GM18508 (cell line): ENCODE measurements around the gene DMWD.

Experiments used
- ATAC-seq: cut with Tn5 transposase; IDR thresholded peaks from one replicate; pipeline ENCODE4 v1.9.1; 2021; ENCODE audit warnings: moderate number of reproducible peaks; ENCODE audit not compliant: insufficient read depth, unreplicated experiment

Gene DMWD

DNA sequence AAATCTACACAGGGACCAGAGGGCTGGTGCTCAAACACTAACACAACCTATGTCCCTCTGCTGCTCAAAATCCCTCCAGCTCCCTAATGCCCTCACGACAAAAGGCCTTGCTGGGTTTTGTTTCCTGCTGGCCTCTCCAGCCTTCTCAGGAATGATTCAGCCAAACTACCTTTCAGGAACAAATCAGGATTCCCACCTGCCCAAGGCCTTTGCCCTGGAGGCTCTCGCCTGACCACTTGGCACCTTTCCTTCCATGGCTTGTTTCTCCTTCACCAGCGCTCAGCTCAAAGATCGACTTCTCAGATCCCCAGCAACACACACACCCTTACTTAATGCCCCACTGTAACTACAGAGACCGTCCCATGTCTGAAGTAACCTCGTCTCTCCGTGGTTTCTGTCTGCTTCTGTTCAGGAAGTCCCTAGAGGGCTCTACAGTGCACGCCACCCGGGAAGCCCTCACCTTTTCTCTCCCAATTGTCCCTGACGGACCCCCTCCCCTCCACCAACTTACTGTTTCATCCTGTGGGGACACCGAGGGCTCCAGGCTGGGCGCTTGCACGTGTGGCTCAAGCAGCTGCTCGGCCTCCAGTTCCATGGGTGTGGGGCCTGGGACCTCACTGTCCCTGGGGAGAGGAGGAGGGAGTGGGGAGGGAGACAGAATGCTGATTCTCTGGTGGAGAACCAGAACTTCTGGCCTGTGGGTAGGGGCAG lies 20.4 kb downstream of the DMWD start:
- ATAC-seq = no peak

GRCh38 chr19:45771311-45771933 lies 21.2 kb downstream of the DMWD start:
- no peak for ATAC-seq

- ATAC-seq = no peak
These were observed 22.2 kb downstream of the DMWD start for GRCh38 chr19:45770192-45771101.

- no peak for ATAC-seq
These were observed 22.8 kb downstream of the DMWD start for GRCh38 chr19:45769821-45770191.

DNA sequence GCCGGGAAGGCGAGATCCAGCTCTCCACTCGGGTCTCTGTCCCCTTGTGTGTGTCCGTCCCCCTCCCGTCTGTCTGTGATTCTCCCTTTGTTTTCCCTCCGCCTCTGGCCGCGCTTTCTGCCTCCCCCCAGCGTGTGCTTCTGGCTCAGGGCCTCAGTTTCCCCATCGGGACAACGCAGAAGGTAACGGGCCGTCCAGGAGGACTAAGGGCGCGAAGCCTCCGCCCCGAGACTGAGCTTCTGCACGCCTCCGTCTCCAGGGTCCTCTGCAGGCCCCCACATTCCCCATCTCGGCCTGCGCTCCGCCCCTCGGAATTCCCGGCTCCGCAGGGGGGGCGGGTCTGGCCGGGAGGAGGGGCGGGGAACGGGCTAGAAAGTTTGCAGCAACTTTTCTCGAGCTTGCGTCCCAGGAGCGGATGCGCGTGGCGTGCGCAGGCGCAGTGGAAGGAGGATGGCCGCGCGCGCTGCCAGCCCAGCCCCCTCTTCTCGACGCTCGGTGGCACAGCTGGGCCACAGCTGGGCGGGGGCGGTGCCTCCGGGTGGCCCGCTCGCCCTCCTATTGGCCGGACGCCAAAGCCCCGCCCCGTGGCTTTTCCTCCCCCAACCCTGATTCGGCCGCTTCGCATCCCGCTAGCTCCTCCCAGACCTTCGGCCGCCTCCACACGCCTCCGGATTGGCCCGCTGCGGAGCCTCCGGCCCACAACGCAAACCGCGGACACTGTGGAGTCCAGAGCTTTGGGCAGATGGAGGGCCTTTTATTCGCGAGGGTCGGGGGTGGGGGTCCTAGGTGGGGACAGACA lies 23.5 kb downstream of the DMWD start, which contains the start of gene SIX5:
Gene SIX5, minus strand, starts transcription at position 269 of the 799 bp plus-strand sequence. CDS start 408 bp downstream, outside the sequence.
- ATAC-seq = peak; percentile 37

- no peak for ATAC-seq
These were observed 24.0 kb downstream of the DMWD start for GRCh38 chr19:45768655-45768983.

DNA sequence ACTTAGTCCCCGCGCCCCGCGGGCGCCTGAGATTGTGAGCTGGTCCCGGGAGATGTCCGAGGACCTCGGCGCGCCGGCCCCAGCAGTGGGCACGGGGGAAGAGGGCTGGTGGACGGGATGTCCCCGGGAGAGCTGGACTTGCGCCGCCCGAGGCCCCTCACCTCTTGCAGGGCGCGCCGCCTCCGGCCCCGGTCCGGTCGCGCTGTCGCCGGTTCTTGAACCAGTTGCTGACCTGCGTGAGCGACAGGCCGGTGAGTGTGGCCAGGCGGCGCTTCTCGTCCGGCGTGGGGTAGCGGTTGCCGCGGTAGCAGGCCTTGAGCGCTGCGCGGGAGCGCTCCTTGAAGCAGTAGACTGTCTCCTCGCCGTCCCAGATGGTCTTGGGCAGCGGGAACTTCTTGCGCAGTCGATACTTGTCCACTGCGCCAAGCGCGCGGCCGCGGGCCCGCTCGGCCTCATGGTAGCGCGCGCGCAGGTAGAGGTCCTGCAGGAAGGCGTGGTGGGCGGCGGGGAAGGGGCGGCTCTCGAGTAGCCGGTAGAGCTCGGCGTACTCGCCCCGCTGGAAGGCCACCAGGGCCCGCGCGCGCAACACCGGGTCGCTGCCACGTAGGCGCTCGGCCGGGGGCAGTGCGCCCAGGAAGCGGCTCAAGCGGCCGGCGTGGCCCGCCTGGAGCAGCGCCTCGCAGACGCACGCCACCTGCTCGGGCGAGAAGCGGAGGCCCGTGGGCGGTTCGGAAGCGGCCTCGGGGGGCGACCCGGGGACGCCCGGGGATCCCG lies 24.6 kb downstream of the DMWD start:
- ATAC-seq = no peak

- ATAC-seq = no peak
These were observed 25.2 kb downstream of the DMWD start for GRCh38 chr19:45767410-45767880.

GRCh38 chr19:45766869-45767346 lies 25.7 kb downstream of the DMWD start:
- ATAC-seq = no peak

- no peak for ATAC-seq
These were observed 26.3 kb downstream of the DMWD start for GRCh38 chr19:45766296-45766868.

GRCh38 chr19:45765702-45766295 lies 26.8 kb downstream of the DMWD start:
- no peak for ATAC-seq

DNA sequence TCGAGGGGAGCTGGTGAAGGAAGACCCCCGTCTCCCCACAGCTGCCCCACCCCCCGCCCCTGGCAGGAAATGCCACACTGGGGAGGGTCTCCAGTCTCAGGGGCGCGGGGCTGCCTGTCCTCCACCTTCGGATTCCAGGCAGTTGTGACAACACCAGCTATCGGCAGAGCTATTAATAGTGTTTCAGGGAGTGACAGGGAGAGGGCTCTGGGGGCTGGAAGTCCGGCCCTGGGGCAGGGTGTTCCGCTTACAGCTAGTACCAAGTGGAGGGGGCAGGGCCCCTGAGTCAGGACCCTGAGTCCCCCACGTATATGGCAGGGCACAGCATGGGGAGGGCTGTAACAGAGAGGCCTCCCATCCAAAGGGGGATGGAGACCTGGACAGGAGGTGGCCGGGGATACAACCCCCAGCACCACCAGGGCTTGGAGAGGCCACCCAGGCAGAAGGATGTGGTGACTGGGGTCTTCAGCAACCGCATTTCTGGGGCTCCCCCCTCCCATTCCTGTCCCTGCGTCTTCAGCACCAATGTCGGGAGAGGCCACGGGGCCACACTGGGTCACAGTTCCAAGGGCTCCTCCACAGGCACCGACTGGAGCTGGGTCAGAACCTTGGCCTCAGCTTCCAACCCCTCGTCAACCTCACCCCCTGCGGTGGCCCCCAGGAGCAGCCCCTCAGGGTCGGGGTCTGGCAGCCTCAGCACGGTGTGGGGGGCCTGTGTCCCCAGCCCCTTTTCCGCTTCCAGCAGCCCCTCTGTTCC lies 27.5 kb downstream of the DMWD start:
- ATAC-seq = no peak

DNA sequence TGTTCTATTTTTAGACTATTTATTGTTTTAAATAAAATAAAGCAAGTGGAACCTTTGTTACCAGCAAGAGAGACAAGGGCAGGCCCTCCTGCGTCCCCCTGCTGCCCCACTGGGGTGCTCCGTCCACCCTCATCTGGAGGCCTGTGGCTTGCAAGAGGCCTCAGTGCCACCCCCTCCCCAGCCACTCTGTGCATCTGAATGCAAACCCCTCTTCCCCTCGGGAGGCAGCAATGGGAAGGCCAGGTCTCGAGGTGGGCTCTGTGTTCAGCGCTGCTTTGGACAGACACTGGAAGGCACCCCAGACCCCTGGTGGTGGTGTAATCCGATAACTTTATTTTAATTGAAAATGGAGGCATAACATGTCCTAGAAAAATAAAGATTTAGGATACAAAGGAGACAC lies 28.2 kb downstream of the DMWD start:
- ATAC-seq = no peak

DNA sequence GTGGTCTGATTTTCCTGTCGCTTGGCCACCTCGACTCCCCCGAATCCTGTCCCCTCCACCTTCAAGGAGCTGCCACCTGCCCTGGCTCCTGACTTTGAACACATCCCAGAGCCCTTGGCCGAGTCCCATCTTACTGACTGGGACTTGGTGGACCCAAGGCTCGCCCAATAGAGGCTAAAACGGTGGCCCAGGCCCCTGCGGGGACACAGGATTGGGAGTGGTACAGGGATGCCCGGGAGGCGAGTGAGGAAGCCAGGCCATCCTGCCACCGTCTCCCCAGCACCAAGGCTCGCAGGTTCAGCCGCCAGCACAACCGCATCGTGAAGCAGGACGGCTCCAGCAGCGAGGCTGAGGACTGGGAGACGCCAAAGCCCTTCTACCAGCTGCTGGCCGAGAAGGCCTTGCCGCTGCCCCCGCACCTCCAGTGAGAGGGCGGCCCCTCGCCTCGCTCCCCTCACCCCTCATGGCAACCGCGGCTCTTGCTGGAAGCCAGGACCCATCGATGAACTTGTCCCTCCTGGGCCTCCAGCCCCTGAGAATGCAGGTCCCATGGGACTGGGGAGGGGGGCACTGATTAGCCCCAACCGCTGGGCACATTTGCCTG lies 28.9 kb downstream of the DMWD start:
- no peak for ATAC-seq

DNA sequence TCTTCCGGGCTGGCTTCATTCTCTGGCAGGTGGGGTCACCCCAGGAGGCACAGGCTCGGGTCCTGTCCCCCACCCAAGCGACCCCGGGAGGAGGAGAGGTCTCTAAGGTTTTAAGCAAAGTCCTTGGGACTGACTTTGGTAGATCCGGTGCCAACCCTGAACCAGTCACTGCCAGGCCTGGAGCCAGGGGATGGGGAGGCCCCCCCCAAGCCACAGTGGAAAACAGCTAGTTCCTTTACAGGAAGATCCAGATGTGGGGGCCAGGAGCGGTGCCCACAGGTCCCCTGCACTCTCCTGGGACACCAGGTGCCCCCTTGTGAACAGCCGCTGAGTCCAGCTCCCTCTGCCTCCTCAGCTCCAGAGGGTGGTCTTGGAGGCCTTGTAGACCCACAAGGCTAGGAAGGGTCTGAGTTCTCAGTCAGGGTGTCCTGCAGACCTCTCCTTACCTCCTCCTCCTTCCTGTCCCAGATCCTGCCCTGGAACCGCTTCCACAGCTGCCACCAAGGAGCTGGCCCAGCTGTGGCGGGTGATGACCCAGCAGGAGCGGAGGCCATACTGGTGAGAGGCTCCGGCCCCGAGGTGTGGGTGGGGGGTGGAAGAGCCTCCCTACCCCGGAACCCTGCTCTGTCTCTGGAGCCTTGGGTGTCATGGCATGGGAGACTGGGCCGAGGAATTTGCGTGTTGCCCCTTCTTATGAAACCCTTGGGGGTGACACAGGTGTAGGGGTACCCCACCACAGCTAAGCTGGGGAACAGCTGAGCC lies 29.6 kb downstream of the DMWD start:
- no peak for ATAC-seq

DNA sequence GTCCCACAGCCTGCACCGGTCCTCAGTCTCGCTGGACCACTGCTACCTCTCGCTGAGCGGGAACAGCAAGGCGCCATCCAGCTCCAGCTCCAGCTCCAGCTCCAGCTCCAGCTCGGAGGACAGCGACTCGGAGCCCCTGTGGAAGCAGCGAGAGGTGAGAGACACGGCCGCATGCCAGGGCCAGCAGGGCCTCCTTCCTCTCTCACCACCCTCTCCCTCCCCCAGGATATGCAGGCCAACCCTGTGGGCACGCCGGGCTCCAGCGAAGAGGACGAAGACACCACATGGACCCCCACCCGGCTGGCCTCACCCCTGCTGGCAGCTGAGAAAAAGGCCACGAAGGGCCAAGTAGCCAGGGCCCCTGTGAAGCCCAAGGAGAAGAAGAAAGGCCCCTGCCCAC lies 30.9 kb downstream of the DMWD start:
- no peak for ATAC-seq

- ATAC-seq = no peak
These were observed 33.7 kb downstream of the DMWD start for GRCh38 chr19:45758921-45759320.
